K562 (cell line): Measurements from ENCODE around the gene RGS14. TPM values are rescaled to one million over a fixed set of nuclear protein-coding genes. Genes with fewer than 3 reads are reported as not detected.

Experiments used
- CCNT2 ChIP-seq: IDR thresholded peaks from 2 replicates; pipeline ENCODE4 v1.6.1; 2011; ENCODE audit warnings: borderline replicate concordance, low read depth, mild to moderate bottlenecking, moderate library complexity, mixed read lengths, low read length; ENCODE audit not compliant: insufficient read length; ENCODE audit errors: extremely low read depth
- EZH2 ChIP-seq: IDR thresholded peaks from 2 replicates; pipeline ENCODE4 v1.6.1; 2012; ENCODE audit warnings: low read depth, mild to moderate bottlenecking, inconsistent platforms, low read length, borderline replicate concordance
- NKRF ChIP-seq: fragments of 450-650 bp; IDR thresholded peaks from 2 replicates; pipeline ENCODE4 v1.6.1; 2016; ENCODE audit warnings: borderline replicate concordance
- NONO ChIP-seq, 2 experiments: fragments of 200-400 bp in 1 of 2; fragments of 450-650 bp in 1 of 2; formaldehyde crosslinking in 1 of 2; IDR thresholded peaks; 2 replicates each; pipeline ENCODE4 v1.6.1; 2017; ENCODE audit warnings: low read depth in 2 of 2, mild to moderate bottlenecking in 2 of 2, moderate library complexity in 2 of 2, low read length in 1 of 2
- PHB ChIP-seq: fragments of 250-450 bp; sonication (Bioruptor Pico); IDR thresholded peaks from 2 replicates; pipeline ENCODE4 v1.5.0; 2021
- PHF21A ChIP-seq: fragments of 450-650 bp; IDR thresholded peaks from 2 replicates; pipeline ENCODE4 v1.6.1; 2017; ENCODE audit warnings: low read depth, borderline replicate concordance
- RFX7 ChIP-seq: fragments of 250-450 bp; sonication (Bioruptor Pico); IDR thresholded peaks from 2 replicates; pipeline ENCODE4 v1.5.1; 2021; ENCODE audit warnings: mild to moderate bottlenecking
- SLC30A9 ChIP-seq: fragments of 250-450 bp; sonication (Bioruptor Pico); IDR thresholded peaks from 2 replicates; pipeline ENCODE4 v1.8.0; 2022; ENCODE audit warnings: mild to moderate bottlenecking, moderate library complexity
- SNIP1 ChIP-seq: fragments of 450-650 bp; IDR thresholded peaks from 2 replicates; pipeline ENCODE4 v1.7.1; 2017; ENCODE audit warnings: low read depth, mild to moderate bottlenecking
- TRIM25 ChIP-seq: fragments of 450-650 bp; IDR thresholded peaks from 2 replicates; pipeline ENCODE4 v1.7.0; 2016; ENCODE audit warnings: borderline replicate concordance
- ZNF318 ChIP-seq, 2 experiments: fragments of 450-650 bp; IDR thresholded peaks; 2 replicates each; pipeline ENCODE4 v1.6.1; 2016; ENCODE audit warnings: mild to moderate bottlenecking in 2 of 2, borderline replicate concordance in 1 of 2, low read depth in 1 of 2, moderate library complexity in 1 of 2
- ZNF77 ChIP-seq: fragments of 250-450 bp; sonication (Bioruptor Pico); IDR thresholded peaks from 2 replicates; pipeline ENCODE4 v1.5.0; 2020
- ZZZ3 ChIP-seq: fragments of 450-650 bp; IDR thresholded peaks from 2 replicates; pipeline ENCODE4 v1.6.1; 2016; ENCODE audit warnings: antibody characterized with exemption, mild to moderate bottlenecking, moderate library complexity
- polyA plus RNA-seq, 8 experiments: library from polyadenylated mRNA; depleted of rRNA in 4 of 8; stranded (reverse) in 5 of 8; unstranded in 3 of 8; fragments of >200 nt; fragmentation: Nextera tagmentation in 2 of 8; fragmentation: Illumina TruSeq in 1 of 8; extraction: Ambion mirVana in 2 of 8; extraction: Trizol in 1 of 8; gene quantifications; 2 replicates each; pipeline versions ENCODE4 v1.2.1 to v1.2.3, GENCODE V29; 2011 to 2014; ENCODE audit warnings: inconsistent platforms in 1 of 8, missing spikeins in 1 of 8
- total RNA-seq, 7 experiments: library from RNA; depleted of rRNA in 6 of 7; stranded (reverse); fragments of >200 nt in 6 of 7; fragmentation: Illumina TruSeq in 2 of 7; extraction: Trizol in 2 of 7; gene quantifications; 2 replicates each; pipeline versions ENCODE4 v1.2.1 to v1.2.3, GENCODE V29; 2011 to 2021; ENCODE audit warnings: low replicate concordance in 1 of 7

Gene RGS14
- total and polyA plus RNA-seq, 9 of the 15 experiments (the other 6 are each of a cell fraction or from before 2014, with no cell fraction given), result 0.28 to 75.9 (median 34.5) TPM

GRCh38 chr5:177378884-177379883, 21.5 kb downstream of the RGS14 start (continued):
- TF ChIP-seq TRIM25 (peak; percentile 91), ZNF318 (IDR thresholded peaks at IDR 0.05; ENCODE audit: borderline replicate concordance in 1 of 2, low read depth in 1 of 2) (peak in 1 of 2 experiments; percentile 54; a peak in 1 of 4 replicates), PHB (CRISPR knock-in tag) (no peak), PHF21A (no peak), SNIP1 (0 out of 2 replicates have a peak, but pooled peaks have one; percentile 52), EZH2 (no peak), NKRF (peak; percentile 71), SLC30A9 (CRISPR knock-in tag) (no peak), ZNF77 (CRISPR knock-in tag) (no peak), CCNT2 (no peak), RFX7 (CRISPR knock-in tag) (0 out of 2 replicates have a peak, but pooled peaks have one; percentile 70), NONO (IDR thresholded peaks at IDR 0.05; ENCODE audit: low read depth in 2 of 2, low read length in 1 of 2) (no peak), ZZZ3 (peak; percentile 60; the same call in 1 of the 2 replicates)
